ENCODE measurements around the gene USP25.

Gene USP25

GRCh38 chr21:15764878-15765277 is 35.1 kb downstream of the USP25 start:
- no peak overlapping the region for H3K27ac ChIP-seq
- TF ChIP-seq CTCF (IDR thresholded peaks at IDR 0.05) (no peak), ZFX (IDR thresholded peaks at IDR 0.05; ENCODE audit: borderline replicate concordance) (no peak)

GRCh38 chr21:15766952-15767603 is 37.3 kb downstream of the USP25 start:
- H3K27ac ChIP-seq = no peak overlapping the region
- TF ChIP-seq CTCF (IDR thresholded peaks at IDR 0.05) (no peak), ZFX (IDR thresholded peaks at IDR 0.05; ENCODE audit: borderline replicate concordance) (no peak)

DNA sequence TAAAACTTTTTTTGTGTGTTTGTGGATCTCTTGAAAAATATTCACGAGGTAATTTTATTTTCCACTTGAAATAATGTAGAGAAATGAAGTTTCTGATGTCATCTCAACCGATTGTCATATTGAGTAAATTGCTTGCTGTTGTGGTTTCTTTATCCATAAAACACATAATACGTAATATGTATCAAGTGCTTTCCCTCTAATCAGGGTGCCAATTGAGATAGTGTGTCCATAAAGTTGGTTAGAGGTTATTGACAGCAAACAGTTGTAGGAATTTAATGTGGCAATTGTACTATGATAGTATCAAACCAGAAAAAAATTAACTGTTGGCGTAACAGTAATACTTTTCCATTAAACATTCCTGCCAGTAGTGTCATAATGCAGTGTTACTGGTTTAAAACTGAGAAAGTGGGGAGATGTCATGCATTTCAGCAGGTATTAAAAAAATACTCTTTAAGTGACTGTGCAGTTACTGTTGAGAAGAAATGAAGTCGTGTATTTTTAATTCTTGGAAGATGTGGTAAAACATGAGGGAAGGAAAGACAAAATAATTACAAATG is 38.3 kb downstream of the USP25 start:
- no peak overlapping the region for H3K27ac ChIP-seq
- TF ChIP-seq ZFX (IDR thresholded peaks at IDR 0.05; ENCODE audit: borderline replicate concordance) (no peak), CTCF (IDR thresholded peaks at IDR 0.05) (no peak)

GRCh38 chr21:15768853-15769252 is 39.1 kb downstream of the USP25 start:
- no peak for TF ChIP-seq ZFX (IDR thresholded peaks at IDR 0.05; ENCODE audit: borderline replicate concordance)
- TF ChIP-seq CTCF (IDR thresholded peaks at IDR 0.05) = no peak
- no peak overlapping the region for H3K27ac ChIP-seq

DNA sequence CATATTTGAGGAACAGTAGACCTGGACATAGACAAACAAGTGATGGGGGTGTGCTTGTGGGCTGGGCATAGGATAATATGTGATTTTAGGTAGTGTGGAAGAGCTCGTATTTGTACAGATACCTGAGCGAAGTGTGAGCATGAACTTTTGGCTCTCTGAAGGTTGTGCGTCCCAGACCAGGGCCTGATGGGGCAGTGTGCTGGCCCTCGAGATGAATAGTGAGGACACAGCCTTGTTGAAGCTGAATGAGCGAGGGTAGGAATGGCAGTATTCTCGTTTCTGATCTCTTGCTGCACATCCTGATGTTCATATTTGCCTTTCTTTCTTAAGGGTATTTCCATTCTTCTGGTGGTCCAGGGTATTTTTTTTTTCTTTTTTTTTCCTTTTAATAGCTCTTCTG is 41.5 kb downstream of the USP25 start:
- no peak for TF ChIP-seq ZFX (IDR thresholded peaks at IDR 0.05; ENCODE audit: borderline replicate concordance)
- TF ChIP-seq CTCF (IDR thresholded peaks at IDR 0.05) = no peak
- no peak overlapping the region; the same call in 1 of the 2 replicates for H3K27ac ChIP-seq

GRCh38 chr21:15772654-15773053 is 42.9 kb downstream of the USP25 start:
- no peak for TF ChIP-seq ZFX (IDR thresholded peaks at IDR 0.05; ENCODE audit: borderline replicate concordance)
- TF ChIP-seq CTCF (IDR thresholded peaks at IDR 0.05) = no peak
- no peak overlapping the region for H3K27ac ChIP-seq

DNA sequence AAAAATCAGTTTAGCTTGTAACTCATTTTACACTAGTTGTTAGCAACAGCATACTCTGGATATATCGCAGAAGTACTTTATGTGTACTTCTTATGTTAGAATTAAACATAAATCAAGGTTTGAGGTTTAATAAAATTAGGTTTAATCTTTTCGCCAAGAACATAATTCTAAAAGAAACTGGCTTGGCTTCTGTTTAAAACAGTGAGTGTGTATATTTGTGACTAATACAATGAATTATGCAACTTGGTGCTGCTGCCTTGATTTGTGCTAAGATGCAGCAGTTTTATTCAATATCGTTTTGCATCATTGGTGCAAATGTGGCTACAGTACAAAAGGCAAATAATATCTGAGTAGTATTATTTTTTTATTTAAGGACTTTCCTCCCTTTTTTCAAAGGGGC is 44.8 kb downstream of the USP25 start:
- no peak overlapping the region for H3K27ac ChIP-seq
- no peak for TF ChIP-seq CTCF (IDR thresholded peaks at IDR 0.05)
- no peak for TF ChIP-seq ZFX (IDR thresholded peaks at IDR 0.05; ENCODE audit: borderline replicate concordance)

Data from 22Rv1 (cell line).